GM10266 (cell line): ENCODE results near the gene MDH1.
A peak's percentile ranks its signal among the peaks of the same experiment; 100 is the strongest.
"Not testable (repeated sequence)": the region's sequence is repeated elsewhere in the genome, so short reads cannot be mapped to it uniquely, and the experiment has no call there.

ENCODE experiments used
- DNase-seq: peaks from one replicate; pipeline ENCODE4 v3.0.0; 2012; ENCODE audit errors: extremely low spot score
- CTCF ChIP-seq: IDR thresholded peaks from 2 replicates; pipeline ENCODE4 v1.5.1; 2012; ENCODE audit warnings: mild to moderate bottlenecking, low read depth; ENCODE audit not compliant: control insufficient read depth, insufficient read depth; ENCODE audit errors: missing control alignments

The MDH1 gene

GRCh38 chr2:63619328-63619727 lies 30.6 kb downstream of the MDH1 start:
- TF ChIP-seq CTCF: no peak
- DNase-seq: no peak

- DNase-seq: no peak
- no peak for TF ChIP-seq CTCF
Measured at GRCh38 chr2:63622751-63623150, 34.0 kb downstream of the MDH1 start.

- DNase-seq: not testable (repeated sequence)
Measured at GRCh38 chr2:63623763-63624162, 35.0 kb downstream of the MDH1 start.

GRCh38 chr2:63627866-63628265 lies 39.1 kb downstream of the MDH1 start:
- TF ChIP-seq CTCF: no peak

GRCh38 chr2:63628403-63628942 lies 39.7 kb downstream of the MDH1 start:
- TF ChIP-seq CTCF: no peak
- DNase-seq: peak; percentile 14

More at GRCh38 chr2:63627866-63628265, 39.1 kb downstream of the MDH1 start:
- no peak for DNase-seq

GRCh38 chr2:63631501-63631900 lies 42.7 kb downstream of the MDH1 start:
- no peak for TF ChIP-seq CTCF
- DNase-seq: no peak

- no peak for TF ChIP-seq CTCF
- DNase-seq: no peak
Measured at GRCh38 chr2:63632382-63632781, 43.6 kb downstream of the MDH1 start.

GRCh38 chr2:63639344-63639743 lies 50.6 kb downstream of the MDH1 start:
- no peak for TF ChIP-seq CTCF
- DNase-seq: no peak
